HL-60 (cell line): ENCODE data around the gene IFT81.

ENCODE experiments used
- CTCF ChIP-seq: IDR thresholded peaks from one replicate; pipeline ENCODE4 v1.5.1; 2011; ENCODE audit warnings: low read length, control low read depth, inconsistent platforms; ENCODE audit not compliant: insufficient read depth
- GABPA ChIP-seq: IDR thresholded peaks from 2 replicates; pipeline ENCODE4 v1.6.1; 2012; ENCODE audit warnings: low read depth
- POLR2AphosphoS5 ChIP-seq: IDR thresholded peaks from 2 replicates; pipeline ENCODE4 v1.6.1; 2012; ENCODE audit warnings: low read depth
- SPI1 ChIP-seq: IDR thresholded peaks from 2 replicates; pipeline ENCODE4 v1.6.1; 2012; ENCODE audit warnings: low read depth, mild to moderate bottlenecking, borderline replicate concordance
- TF ChIP-seq, protein P1 (sequence below): IDR thresholded peaks from 2 replicates; pipeline ENCODE4 v1.6.1; 2012; ENCODE audit warnings: low read depth; ENCODE audit not compliant: insufficient replicate concordance

GRCh38 chr12:110186059-110186458 lies 61.9 kb downstream of the IFT81 start:
- TF ChIP-seq GABPA (no peak), CTCF (no peak), POLR2AphosphoS5 (no peak), SPI1 (no peak)
- TF ChIP-seq, protein P1, sequence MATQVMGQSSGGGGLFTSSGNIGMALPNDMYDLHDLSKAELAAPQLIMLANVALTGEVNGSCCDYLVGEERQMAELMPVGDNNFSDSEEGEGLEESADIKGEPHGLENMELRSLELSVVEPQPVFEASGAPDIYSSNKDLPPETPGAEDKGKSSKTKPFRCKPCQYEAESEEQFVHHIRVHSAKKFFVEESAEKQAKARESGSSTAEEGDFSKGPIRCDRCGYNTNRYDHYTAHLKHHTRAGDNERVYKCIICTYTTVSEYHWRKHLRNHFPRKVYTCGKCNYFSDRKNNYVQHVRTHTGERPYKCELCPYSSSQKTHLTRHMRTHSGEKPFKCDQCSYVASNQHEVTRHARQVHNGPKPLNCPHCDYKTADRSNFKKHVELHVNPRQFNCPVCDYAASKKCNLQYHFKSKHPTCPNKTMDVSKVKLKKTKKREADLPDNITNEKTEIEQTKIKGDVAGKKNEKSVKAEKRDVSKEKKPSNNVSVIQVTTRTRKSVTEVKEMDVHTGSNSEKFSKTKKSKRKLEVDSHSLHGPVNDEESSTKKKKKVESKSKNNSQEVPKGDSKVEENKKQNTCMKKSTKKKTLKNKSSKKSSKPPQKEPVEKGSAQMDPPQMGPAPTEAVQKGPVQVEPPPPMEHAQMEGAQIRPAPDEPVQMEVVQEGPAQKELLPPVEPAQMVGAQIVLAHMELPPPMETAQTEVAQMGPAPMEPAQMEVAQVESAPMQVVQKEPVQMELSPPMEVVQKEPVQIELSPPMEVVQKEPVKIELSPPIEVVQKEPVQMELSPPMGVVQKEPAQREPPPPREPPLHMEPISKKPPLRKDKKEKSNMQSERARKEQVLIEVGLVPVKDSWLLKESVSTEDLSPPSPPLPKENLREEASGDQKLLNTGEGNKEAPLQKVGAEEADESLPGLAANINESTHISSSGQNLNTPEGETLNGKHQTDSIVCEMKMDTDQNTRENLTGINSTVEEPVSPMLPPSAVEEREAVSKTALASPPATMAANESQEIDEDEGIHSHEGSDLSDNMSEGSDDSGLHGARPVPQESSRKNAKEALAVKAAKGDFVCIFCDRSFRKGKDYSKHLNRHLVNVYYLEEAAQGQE, result no peak
